Tibial nerve (tissue), 3 donors: ENCODE measurements around the gene APOC1.

Experiments
- CTCF ChIP-seq, 5 experiments: fragments of 200-600 bp in 3 of 5; fragments of 450-650 bp in 2 of 5; sonication (generic) in 3 of 5; IDR thresholded peaks; one replicate each; pipeline ENCODE4 v1.5.1; 2016 to 2019; ENCODE audit warnings: antibody characterized with exemption in 5 of 5, mild to moderate bottlenecking in 3 of 5, moderate library complexity in 2 of 5
- POLR2A ChIP-seq, 2 donors: fragments of 450-650 bp; IDR thresholded peaks; one replicate each; pipeline ENCODE4 v1.6.1; 2017; ENCODE audit warnings: antibody characterized with exemption in 2 of 2, mild to moderate bottlenecking in 2 of 2, moderate library complexity in 2 of 2

GRCh38 chr19:44883922-44884321 is 30.5 kb upstream of the APOC1 start:
- TF ChIP-seq CTCF (IDR thresholded peaks at IDR 0.05) (no peak), POLR2A (IDR thresholded peaks at IDR 0.05) (no peak)
